NCI-H460 (cell line): ENCODE data around the gene ALDH9A1. TPM values are rescaled to one million over a fixed set of nuclear protein-coding genes. Genes with fewer than 3 reads are reported as not detected.
"Not testable (repeated sequence)": the region's sequence is repeated elsewhere in the genome, so short reads cannot be mapped to it uniquely, and the experiment has no call there.

Experiments used
- DNase-seq: peaks from one replicate; pipeline ENCODE4 v3.0.0-alpha.2; 2016; ENCODE audit warnings: low read depth; ENCODE audit errors: extremely low read depth
- total RNA-seq: library from RNA; depleted of rRNA; stranded (reverse); fragments of >200 nt; shearing (Covaris generic); gene quantifications from 2 replicates; pipeline ENCODE4 v1.2.3, GENCODE V29; 2014

ALDH9A1 gene
- total RNA-seq, 1 experiment from 2014 or later = 78.5 TPM

DNA sequence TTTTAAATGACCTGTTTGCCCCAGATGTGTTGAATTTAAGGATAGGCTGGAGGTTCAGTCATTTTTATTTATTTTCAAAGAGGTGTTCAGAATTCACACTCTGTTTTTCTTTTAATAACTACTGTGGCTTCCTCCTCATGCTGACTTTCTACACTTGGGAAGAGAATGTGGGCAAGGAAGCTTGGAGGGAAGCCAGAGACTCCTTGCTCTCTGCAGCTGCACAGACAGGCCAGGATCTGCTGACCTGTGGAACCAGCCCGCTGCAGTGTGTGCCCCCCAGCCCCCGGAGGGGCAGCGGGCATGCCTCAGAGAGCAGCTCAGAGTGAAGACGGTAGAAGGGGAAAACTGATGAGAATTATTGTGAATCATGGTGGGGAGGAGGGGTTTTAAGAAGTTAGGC, 50.4 kb downstream of the ALDH9A1 start:
- no peak for DNase-seq

DNA sequence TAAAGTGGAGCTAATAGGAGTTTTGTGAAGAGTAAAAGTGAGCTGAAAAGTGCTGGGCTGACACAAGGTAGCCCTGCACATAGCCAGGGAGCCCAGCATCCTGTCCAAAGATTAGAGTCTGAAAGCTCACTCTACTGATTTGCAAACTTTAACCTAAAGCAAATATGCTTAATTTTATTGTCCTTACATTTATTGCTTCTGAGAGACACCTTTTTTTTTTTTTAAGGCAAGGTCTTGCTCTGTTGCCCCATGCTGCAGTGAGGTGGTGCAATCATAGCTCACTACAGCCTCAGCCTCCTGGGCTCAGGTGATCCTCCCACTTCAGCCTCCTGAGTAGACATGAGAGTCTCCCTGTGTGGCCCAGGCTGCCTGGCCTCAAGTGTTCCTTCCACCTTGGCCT, 50.8 kb downstream of the ALDH9A1 start:
- DNase-seq = no peak

DNA sequence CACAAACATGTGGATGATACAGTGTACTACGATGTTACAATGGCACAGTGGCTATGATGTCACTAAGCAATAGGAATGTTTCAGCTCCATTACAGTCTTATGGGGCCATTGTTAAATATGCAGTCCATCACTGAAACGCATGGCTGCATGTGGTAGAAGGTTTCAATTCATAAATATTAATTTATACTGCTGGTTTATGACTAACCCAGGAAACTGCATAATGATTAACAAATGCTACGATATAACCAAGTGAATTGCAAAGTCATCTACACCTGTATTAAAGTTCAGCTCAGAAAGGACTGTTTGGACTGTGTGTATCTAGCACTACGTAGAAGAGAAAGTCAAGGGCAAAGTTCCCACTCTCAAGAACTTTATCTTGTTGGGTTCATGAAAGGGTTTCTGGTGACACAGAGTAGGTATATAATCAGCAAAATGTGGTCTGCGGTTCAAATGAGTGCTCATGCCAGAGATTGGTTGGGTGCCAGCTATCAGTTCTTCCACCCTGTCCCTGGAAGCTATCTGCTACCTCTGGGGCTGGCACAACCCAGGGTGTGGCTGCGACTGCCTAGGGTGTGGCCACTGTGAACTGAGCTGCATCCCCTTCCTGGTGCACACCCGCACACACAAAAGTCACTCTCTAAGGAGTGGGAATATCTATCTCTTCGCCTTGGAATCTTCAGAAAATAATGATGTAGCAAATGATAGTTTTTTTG, 52.6 kb downstream of the ALDH9A1 start:
- peak; percentile 36 for DNase-seq

DNA sequence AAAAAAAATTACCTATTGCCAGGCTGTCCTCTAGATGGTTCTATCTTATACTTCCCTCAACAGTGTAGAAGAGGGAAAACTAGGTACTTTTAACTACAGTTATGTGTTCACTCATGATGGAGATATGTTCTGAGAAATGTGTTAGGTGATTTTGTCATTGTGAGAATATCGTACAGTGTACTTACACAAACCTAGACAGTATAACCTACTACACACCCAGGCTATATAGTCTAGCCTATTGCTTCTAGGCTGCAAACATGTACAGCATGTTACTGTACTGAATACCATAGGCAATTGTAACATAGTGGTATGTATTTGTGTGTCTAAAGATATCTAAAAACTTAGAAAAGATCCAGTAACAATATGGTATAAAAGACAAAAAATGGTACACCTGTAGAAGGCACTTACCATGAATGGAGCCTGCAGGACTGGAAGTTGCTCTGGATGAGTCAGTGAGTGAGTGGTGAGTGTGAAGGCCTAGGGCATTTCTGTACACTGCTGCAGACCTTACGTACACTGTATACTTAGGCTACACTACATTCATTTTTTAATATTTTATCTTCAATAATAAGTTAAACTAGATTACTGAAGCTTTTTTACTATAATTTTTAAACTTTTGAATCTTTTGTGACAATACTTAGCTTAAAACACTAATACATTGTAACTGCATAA, 54.2 kb downstream of the ALDH9A1 start:
- no peak for DNase-seq

DNA sequence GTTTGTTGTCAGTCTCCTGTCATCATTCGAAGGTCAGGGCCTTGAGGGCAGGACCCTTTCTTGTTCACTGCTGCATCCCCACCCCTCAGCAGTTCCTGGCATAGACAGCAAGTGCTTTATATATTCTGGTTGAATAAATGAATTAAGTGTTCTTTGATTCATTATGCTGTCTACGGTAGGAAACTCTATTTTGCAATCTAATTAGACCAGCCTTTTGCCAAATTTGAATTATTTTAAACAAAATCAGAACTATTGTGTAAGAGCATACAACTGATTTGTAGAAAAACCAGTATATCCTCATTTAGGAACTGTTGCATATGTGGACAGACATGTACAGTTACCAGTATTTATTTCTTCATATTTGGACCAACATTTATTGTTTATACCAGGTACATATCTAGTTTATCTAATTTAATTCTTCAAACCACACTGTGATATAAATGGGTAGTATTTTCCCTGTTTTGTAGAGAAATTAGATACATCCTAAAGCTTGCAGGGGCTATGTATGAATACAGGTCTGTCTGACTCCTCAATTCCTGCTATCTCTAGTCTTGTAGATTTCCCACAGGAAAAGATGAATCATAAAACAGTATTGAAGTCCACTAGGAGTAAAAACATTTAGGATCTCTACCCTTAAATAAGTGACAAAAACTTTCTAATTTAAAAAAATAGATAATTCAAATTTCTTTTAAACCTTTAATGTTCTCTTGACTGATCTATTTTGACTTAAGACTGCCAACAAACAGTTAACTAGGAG, 57.0 kb downstream of the ALDH9A1 start:
- DNase-seq = no peak

DNA sequence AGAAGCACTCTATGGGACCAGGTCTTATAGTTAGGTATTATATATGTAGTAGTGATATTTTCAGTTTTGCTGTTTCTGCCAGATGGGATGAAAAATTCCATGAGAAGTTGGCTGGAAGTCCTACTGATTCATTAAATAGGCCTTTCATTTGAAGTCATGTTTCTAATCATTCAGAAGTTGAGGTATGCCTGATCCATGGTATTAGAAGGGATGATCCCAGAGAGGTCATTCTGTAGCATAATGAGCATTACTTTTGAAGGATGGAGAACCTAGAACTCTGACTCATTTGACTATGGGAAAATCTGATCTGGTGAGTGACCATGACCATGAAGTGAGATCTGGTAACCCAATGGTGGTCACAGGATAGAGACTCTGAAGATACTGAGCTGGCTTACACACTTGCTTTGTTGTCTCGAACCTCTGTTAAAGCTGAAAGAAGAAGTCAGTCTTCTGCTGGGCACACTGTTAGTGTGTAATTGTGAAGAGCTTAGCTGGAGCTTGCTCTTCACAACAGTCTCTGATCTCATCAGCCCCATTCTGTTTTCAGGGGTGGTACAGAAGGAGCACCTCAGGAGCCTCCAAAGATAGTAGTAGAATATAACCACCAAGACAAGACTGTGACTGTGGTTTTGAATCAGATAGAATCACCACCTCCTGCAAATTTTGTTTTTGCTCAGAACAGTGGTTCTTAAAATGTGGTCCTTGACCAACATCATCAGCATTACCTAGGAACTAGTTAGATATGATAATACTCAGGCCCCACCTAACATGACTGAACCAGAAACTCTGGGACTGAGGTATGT, 58.3 kb downstream of the ALDH9A1 start:
- no peak for DNase-seq

DNA sequence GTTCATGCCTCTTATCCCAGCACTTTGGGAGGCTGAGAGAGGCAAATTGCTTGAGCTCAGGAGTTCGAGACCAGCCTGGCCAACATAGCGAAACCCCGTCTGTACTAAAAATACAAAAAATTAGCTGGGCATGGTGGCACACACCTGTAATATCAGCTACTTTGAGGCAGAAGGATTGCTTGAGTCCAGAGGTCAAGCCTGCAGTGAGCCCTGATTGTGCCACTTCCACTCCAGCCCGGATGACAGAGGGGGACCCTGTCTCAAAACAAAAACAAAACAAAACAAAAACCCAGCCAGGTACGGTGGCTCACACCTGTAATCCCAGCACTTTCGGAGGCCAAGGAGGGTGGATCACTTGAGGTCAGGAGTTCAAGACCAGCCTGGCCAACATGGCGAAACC, 60.2 kb downstream of the ALDH9A1 start:
- DNase-seq = not testable (repeated sequence)

DNA sequence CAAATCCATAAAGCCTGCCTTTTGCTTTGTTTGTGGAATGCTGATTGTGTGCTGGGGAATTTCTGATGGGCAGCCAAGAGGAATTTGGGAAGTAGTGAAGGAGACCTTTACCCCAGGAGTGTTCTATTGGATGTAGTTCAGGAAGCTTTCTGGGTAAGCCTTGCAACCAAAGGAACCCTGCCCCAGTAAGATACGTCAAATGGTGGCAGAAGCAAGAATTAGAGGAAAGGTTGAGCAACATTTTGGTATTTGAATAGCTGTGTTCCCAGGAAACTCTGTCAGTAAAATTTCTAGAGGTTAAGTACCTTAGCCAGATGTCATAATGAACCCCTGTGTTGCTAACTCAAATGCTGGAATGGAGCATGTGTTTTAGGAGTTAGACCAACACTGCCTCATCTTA, 60.9 kb downstream of the ALDH9A1 start:
- DNase-seq = no peak

DNA sequence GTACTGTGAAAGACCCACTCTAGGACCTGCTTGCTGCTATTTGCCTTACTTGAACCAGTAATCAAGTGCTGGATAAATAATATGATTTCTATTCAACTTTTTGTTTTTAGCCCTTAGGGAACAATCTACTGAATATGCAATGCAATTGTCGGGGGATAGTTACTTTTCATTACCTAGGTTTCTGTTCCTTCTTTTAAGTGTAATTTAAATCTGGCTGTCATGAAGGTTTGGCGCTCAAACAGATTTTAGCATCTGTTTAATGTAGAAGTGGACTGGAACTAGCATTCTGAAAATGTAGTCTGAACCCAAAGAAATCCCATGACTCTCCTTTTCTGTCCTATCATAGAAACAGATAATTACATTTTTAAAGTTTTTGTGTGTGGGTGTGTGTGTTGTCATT, 62.5 kb downstream of the ALDH9A1 start:
- DNase-seq = no peak

DNA sequence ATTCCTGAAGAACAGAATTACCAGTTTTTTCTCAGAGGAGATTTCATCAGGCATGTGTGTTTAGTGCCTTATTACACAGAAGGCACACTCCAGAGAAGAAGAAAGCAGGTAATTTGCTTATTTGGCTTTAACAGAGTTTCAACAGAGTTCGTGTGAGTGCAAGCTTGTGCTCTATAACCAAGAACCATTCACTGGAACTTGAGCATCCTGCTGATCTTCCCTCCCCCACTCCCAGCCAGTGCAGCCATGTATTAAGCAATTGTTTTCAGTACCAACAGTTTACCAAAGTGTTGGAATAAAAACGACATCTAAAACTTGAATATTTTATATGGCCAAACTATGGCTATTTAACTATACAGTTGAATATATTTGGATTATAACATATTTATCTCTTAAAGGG, 63.0 kb downstream of the ALDH9A1 start:
- no peak for DNase-seq

DNA sequence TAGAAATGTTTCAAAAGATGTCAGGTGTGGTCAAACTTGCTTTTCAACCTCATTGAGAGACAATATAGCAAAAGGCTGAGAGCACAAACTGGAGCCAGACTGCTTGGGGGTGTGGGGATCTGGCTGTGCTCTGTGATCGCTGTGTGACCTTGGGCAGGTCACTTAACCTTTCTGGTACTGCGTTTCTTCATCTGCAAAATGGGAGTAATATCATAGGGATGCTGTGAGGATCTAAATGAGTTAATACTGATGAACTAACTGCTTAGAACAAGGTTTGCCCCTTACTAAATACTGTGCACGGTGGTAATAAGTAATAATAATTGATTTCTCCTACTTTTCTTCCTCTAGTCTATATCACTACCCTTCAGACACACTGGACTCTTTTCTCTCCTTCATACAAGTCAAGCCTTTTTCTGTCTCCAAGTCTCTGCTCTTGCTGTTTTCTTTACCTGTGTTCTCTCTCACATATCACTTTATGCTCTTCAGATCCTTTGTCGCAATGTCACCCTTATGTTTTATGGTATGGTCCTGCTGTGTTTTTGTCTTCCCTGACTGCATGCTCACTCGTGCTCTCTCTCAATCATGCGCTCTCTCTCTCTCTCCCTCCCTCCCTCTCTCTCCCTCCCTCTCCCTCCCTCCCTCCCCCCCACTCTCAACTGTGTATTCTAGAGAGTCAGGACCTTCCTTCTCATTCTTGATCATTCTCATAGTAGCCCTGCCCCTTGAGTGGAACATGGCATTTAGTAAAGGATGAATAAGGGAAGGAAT, 64.0 kb downstream of the ALDH9A1 start:
- no peak for DNase-seq

DNA sequence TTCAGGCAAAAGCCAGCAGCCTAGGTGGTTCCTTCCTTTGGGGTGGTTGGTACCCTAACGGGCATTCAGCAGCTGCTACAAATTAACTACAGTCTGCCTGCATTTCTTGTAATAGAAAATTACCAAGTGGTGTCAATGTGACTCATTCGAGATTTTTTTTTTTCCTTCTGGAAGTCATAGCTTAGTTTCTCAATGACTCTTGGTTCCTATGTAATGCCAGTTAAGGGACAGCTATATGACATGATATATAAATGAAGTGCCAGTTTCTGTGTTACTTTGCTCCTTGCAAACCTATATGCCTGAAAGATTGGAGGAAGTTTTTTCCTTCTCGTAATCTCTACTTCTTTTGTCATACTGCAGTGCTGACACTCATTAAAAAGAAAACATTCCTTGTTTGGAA, 64.7 kb downstream of the ALDH9A1 start:
- DNase-seq = no peak

DNA sequence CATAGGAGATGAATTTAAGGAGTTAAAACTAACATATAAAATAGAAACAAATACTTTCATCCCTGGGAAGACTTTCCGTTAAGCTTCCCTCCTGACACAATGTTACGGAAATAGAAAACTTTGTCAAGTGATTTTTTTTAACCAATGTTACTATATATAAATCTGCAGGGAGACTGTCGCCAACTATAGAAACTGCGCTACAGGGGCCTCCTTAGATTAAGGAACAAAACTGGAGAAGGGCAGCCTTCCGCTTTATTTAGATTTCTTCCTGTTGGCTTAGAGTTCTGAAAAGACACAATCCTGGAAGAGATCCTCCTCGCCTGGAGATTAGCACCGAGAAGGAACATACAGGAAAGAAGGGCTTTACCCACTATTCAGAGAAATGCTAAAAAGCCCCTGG, 65.9 kb downstream of the ALDH9A1 start:
- no peak for DNase-seq

DNA sequence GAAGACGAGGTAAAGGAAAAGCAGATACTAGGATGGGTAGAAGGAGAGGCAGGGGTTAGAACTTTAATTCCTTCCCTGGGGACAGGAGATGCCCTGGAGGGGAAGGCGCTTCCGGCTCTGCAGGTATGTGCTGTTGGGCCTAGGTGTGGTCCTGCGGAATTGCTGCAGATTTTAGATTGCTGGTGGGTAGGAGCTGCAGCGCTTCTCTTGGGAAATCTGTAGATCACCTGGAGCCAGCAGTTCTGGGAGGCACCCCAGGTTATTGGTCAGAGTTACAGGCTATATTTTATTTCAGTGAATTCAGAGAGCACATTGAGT, 66.3 kb downstream of the ALDH9A1 start:
- DNase-seq = no peak

DNA sequence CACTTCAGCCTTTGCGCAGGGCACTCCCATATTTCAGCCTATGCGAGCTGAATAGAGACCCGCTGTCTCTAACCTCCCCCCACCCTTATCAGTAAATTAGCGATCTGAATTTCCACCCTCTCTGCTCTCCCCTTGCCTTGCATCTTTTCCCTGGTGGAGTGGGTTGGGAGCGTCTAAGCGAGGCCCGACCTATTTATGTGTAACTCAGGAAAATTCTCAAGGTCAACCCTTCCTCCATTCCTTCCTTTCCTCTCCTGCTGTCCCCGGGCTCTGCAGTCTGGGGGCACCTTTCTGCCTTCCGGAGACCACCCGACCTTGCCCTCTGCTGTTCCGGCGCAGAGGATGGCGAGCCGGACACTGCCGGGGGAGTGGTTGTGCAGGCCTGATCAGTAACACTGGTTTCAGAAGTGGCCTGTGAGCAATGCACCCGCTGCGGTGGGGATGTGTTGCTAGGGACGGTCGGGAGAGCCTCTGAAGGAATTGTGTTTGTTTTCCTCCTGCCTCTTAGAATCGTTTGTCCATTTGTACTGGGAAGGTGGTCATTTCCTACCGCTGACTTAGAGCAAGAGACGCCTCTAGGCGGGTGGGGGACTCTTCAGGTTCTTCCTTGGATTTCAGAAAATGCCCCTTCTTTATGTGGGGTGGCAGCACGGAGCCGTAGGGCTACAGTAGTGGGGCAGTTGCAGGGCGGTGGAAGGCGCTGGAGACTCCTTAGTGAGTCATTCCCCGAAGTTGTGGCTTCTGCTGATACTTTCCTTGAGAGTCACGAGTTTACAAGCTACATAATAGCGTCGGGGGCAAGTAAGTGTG, 66.8 kb downstream of the ALDH9A1 start:
- peak; percentile 73 for DNase-seq

DNA sequence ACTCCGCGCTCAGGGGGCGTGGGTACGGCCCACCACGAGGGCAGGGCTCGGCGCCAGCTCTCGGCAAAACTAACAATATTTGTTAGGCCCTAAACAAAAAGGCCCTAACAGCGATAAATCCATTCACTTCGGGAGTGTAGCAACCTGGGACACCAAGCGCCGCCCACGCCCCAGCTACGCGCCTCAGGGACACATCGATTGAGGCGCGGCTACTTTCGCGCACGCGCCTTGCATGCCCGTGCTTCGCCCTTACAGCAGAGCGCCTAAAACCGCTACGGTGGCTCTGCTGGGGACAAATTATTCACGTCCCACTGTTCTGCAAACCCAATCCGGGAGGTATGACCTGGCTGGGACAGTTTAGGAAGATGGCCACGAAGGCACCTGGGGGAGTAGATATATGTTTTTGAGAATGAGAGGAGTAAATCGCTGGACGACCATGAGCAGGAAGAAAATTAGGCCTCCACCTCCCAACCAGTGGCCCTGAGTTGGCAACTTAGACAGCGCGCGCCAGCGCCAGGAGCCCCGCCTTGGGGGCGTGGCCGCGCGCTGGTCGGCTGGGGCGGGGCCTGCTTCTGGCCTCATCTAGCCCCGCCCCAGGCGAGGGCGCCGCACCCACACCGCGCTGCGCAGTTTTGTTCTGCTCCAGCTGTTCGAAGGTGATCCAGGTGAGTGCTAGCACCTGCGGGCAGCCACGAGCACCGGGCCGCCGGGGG, 67.6 kb downstream of the ALDH9A1 start, which contains the start of gene MGST3:
Gene MGST3, plus strand, starts transcription at position 606 of the 713 bp plus-strand sequence. CDS start 18,614 bp downstream, outside the sequence.
- peak; percentile 97 for DNase-seq

DNA sequence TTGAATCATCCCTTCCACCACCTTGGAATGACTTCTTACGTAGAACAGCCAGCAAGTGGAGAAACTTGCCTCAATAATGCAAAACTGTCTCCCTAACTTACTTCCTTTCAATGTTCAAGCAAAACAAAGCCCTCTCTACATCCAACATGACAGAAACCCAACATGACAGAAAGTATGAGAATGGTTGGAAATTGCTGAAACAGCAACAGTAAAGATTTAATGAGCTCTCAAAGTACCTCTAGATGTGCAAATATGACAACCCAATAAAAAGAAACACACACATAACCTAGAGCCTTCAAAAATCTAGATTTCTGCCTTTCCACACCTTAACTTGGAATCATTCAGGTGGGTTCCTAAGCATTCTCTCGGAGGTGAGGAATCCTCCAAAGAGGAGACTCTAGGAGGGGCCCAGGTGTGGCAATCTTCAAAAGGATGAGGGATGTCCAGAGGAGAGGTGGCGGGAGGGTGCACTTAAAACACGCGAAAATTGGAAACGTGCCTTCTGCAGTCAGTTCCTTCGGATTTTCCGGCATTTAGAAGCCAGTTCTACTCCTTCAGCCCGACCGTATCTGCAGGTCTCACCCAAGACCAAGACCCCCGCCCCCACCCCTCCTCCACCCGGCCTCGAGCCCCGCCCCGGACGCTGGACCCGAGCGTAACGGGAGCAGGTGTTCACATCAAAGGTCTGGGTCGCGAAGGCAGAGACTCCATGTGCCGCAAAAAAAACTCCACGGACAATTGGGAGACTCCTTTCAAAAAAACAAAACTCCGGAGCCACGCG, 68.3 kb downstream of the ALDH9A1 start:
- DNase-seq = no peak

DNA sequence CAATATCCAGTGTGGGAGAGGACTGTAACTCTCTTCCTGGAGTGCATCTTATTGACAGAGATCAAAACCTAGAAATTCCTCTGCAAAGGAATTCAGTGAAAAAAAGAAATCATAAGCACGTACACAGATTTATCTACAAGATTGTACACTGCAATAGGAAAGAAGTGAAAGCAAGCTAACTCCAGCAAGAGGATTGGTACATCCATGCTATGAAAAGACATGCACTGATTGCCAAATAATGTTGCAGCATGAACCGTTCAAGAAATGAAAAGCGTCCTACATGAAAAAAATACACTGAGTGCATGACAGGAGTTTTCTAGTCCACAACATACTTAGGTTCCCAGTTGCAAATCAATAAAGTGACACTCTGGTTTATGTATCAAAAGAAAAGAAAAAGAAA, 69.2 kb downstream of the ALDH9A1 start:
- no peak for DNase-seq
